ENCODE measurements around the gene GCK.

DNA sequence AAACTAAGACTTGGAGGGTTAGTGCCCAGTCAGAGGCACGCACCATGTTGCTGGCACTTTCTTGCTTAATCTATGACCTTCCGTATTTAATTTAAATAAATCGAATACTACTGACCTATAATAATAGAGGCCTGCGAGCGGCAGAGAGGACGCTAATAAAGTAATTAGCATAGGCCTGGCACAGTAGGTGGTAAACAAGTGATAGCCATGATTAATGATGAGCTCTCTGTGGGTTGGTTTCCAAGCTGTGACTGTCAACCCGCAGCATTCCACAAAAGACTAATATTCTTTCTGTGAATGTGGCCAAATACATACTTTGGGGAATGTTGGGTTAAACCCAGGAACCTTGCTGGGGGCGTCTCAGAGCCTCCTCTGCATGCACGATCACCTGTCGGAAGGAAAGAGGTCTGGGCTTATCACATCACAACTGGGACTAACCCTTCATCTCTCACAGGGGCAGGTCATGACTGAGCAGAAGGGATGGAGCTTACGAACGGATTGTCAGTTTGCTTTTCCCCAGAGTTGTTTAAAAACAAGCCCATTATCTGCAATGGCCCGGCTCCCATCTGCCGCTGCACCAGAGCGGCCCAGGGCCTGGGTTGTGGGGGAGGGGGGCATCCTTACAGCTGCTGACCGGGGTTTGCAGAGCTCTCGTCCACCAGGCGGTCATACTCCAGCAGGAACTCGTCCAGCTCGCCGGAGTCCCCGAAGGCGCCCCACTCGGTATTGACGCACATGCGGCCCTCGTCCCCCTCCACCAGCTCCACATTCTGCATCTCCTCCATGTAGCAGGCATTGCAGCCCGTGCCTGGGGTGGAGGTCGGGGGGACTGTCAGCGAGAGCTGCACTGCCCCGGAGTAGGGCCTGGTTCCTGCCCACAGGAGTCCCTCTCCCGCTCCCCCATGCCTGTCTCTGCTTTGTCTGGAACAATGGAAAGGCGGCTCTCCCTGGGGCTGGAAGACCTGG, 41.9 kb downstream of the GCK start:
- TF ChIP-seq, protein P1, sequence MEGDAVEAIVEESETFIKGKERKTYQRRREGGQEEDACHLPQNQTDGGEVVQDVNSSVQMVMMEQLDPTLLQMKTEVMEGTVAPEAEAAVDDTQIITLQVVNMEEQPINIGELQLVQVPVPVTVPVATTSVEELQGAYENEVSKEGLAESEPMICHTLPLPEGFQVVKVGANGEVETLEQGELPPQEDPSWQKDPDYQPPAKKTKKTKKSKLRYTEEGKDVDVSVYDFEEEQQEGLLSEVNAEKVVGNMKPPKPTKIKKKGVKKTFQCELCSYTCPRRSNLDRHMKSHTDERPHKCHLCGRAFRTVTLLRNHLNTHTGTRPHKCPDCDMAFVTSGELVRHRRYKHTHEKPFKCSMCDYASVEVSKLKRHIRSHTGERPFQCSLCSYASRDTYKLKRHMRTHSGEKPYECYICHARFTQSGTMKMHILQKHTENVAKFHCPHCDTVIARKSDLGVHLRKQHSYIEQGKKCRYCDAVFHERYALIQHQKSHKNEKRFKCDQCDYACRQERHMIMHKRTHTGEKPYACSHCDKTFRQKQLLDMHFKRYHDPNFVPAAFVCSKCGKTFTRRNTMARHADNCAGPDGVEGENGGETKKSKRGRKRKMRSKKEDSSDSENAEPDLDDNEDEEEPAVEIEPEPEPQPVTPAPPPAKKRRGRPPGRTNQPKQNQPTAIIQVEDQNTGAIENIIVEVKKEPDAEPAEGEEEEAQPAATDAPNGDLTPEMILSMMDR (IDR thresholded peaks at IDR 0.05): no peak
- no peak for TF ChIP-seq EZH2 (IDR thresholded peaks at IDR 0.05; ENCODE audit: borderline replicate concordance, insufficient read depth, low read depth, low read length, poor library complexity, severe bottlenecking)
